NCI-H748 (cell line): ENCODE measurements around the gene KIFBP.

Experiments
- DNase-seq: peaks from one replicate; lab custom pipeline; 2025; ENCODE audit not compliant: unreplicated experiment; lab: John Stamatoyannopoulos, UW

The KIFBP gene

GRCh38 chr10:69047111-69047832, 58.7 kb downstream of the KIFBP start:
- no peak for DNase-seq

- no peak for DNase-seq
These were observed 59.5 kb downstream of the KIFBP start for GRCh38 chr10:69048103-69048502.

DNA sequence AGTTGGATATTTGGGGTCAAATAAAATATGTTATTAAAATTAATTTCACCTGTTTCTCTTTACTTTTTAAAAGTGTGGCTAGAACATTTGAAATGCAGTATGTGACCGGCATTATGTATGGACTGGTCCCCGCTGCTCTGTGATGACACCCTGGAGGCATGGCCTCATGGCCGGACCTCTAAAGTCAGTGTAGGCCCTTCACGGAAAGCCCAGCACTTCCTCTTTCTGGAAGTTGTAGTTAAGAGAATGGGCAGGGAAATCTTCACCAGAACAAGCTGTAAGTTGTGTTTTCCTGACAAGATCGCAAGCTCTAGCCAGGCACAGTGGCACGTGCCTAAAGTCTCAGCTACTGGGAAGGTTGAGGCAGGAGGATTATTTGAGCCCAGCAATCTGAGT, 61.0 kb downstream of the KIFBP start:
- no peak for DNase-seq

DNA sequence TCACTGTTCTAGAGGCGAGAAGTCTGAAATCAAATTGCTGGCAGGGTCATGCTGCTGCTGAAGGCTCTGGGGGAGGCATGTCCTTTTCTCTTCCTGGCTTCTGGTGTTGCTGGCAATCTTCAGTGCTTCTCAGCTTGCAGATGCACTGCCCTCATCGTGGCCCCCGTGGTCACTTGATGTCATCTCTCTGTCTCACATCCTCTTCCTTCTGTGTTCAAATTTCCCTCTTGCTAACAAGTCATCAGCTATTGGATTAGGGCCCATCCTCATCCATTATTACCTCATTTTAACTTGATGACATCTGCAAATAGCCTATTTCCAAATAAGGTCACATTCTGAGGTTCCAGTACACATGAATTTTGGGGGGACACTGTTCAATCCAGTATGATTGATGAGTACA, 62.7 kb downstream of the KIFBP start:
- no peak for DNase-seq

- DNase-seq = no peak
These were observed 63.3 kb downstream of the KIFBP start for GRCh38 chr10:69051710-69052487.

- DNase-seq = no peak
These were observed 64.1 kb downstream of the KIFBP start for GRCh38 chr10:69052736-69053135.

DNA sequence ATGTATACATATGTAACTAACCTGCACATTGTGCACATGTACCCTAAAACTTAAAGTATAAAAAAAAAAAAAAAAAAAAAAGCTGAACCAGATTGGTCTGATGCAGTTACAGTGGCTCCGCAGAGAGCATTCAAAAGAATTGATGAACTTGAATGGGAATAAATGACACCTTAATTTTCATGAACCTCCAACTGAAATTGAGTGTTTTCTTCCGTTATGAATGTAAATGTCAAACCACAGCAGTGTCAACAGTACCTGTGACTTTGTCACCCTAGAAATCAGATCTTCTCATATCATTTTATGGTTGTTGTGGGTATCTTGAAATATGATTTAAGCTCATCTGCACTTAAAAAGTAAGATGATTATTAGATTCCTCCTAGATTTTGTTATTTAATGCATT, 66.6 kb downstream of the KIFBP start:
- no peak for DNase-seq

- DNase-seq = no peak
These were observed 67.5 kb downstream of the KIFBP start for GRCh38 chr10:69056129-69056528.

DNA sequence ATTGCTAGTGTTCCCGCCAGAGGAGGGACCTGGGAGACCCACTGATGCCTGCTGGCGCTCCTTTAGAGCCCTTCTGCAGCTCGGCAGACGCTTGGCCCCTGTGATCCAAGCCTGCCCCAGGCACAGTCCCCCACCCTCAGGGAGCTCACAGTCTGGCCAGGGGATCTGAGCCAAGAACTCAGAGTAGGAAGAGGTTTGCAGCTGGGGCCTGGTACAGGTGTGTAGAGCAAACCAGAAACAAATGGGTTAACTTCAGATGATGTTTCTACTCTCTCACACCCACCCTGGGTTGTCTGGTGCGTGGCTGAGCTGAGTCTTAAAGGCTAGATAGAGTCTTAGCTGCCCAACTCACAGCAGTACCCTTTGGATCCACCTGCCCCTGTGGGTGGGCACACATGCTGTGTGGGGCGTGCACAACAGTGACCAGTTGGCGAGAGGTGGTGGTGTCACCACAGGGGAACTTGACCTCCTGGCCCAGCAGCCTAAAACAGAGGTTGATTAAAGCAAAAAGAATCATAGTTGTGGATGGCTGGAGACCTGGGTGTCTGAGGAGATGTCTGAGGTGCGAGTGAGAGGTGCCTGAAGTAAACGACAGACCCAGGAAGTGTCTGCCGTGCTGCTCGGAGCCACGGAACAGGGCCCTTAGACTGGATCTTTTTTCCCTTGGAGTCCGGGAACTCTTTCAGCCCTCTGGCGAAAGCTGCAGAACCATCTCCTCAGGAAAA, 68.1 kb downstream of the KIFBP start:
- no peak for DNase-seq

DNA sequence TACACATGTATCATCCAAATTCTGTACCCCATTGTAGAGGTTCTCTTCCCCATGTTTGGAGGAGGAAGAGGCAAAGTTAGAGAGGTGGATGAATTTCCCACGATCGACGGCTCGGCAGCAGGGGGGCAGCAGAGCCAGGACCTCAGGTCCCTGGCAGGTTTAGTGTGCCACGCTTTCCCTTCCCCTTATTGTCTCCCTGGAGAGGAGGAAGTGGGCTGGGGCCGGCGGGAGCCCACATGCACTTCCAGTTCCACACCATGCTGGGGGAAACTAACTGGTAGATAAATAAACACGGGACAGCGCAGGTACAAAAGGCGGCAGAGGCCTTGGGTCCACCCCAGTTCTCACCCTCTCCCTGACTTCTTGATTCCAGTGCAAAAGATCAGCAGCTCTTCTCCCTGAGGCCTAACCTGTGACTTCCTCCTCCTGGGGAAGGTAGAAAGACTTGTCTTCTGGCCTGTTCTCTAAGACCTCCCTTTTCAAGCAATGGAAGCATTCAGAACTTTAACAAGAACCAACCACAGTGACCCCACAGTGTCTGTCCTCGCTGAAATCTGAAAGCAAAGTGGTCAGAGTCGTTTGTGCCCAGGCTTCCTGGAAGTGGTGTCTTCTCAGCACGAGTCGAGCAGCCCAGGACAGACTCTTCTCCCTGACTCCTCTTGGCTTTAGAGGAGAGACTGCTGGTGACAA, 68.8 kb downstream of the KIFBP start:
- no peak for DNase-seq

DNA sequence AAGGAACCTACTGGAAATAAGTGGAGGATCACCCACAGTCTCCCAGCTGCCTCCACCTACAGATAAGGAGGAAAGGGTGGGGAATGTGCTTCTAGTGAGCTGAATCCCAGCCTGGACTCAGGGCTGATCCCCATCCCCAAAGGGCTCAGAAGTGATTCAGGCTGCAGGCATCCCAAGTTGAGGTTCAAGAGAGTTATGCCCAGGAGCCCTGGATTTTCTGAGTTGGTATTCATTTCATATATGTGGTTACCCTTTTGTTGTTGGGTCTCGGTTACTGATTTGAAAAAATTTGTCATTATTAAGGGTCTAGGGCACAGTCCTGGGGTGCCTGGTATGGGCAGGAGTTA, 69.3 kb downstream of the KIFBP start:
- no peak for DNase-seq

DNA sequence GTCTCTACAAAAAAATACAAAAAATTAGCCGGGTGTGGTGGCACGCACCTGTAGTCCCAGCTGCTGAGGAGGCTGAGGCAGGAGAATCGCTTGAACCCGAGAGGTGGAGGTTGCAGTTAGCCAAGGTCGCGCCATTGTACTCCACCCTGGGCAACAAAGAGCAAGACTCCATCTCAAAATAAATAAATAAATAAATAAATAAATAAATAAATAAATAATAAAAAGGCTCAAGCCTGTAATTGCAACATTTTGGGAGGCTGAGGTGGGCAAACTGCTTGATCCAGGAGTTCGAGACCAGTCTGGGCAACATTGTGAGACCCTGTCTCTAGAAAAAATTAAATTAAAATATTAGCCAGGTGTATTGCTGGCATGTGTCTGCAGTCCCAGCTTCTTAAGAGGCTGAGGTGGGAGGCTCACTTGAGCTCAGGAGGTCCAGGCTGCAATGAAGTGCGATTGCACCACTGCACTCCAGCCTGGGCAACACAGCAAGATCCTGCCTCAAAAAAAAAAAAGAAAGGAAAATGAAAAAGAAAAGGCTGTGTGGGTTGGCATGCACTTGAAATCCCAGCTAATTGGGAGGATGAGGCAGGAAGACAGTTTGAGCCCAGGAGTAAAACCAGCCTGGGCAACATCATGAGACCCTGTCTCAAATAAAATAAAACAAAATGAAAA, 71.7 kb downstream of the KIFBP start:
- no peak for DNase-seq

GRCh38 chr10:69061305-69062161, 72.9 kb downstream of the KIFBP start:
- no peak for DNase-seq

DNA sequence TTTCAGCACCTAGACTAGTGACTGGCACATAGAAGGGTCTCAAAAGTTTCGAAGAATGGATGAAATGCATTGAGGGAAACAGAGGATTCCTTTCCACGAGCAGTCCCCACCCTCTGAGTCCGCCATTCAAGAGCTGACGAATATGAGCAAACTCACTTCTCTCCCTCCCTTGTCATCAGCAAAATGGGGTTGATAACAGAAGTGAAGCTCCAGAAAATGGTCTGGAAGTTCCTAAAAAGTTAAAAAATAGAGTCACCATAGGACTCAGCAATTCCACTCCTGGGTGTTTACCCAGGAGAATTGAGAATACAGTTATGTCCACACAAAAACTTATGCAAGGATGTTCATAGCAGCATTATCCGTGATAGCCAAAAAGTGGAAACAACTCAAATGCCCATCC, 74.3 kb downstream of the KIFBP start:
- DNase-seq = no peak

DNA sequence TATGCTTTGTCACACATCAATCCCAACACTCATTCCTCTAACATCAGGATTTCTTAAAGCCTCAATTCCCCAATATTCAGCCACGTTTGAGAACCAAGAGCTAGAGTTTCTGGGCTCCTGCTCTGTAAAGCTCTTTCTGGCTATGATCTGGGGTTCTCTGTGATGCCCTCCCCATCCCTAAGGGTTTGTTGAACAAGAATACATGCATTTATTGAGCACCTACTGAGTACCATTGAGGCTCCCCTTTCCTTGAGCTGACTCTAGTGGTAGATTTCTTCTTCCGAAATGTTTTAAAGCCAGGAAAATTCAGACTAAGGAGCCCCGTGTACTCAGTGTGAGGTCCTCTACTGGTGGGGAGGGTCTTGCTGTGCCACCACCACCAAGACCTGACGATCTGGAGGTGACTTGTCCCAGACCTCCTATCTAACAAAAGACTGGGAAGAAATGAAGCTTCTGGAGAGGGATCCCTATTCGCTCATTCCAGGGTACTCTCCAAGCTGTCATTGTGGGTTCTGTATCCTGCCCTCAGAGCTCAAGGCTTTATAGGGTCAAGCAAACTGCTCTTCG, 76.2 kb downstream of the KIFBP start:
- DNase-seq = no peak

- DNase-seq = no peak
These were observed 77.1 kb downstream of the KIFBP start for GRCh38 chr10:69065406-69066361.
